ENCODE measurements around the gene ARL6.
"Not testable (repeated sequence)": the region's sequence is repeated elsewhere in the genome, so short reads cannot be mapped to it uniquely, and the experiment has no call there.

Gene ARL6

GRCh38 chr3:97821774-97822358 lies 57.3 kb downstream of the ARL6 start, which contains the start of gene CRYBG3:
TSS of gene CRYBG3 (plus strand) at chr3:97822011. CDS start at chr3:97822207, 196 bp downstream.
- DNase-seq = peak; percentile 92 to 97 (median 94)

GRCh38 chr3:97822359-97822775 lies 57.8 kb downstream of the ARL6 start:
- peak; percentile 57 to 71 (median 60) for DNase-seq

- DNase-seq = peak; percentile 4 to 50 (median 34)
Measured at GRCh38 chr3:97823046-97824004, 58.8 kb downstream of the ARL6 start.

- no peak for DNase-seq
Measured at GRCh38 chr3:97825101-97825500, 60.5 kb downstream of the ARL6 start.

GRCh38 chr3:97827741-97828471 lies 63.3 kb downstream of the ARL6 start:
- DNase-seq = no peak

GRCh38 chr3:97829198-97829597 lies 64.6 kb downstream of the ARL6 start:
- DNase-seq = no peak

GRCh38 chr3:97830638-97831037 lies 66.1 kb downstream of the ARL6 start:
- DNase-seq = no peak

GRCh38 chr3:97831140-97831539 lies 66.6 kb downstream of the ARL6 start:
- DNase-seq = no peak

GRCh38 chr3:97833184-97833583 lies 68.6 kb downstream of the ARL6 start:
- not testable (repeated sequence) for DNase-seq

- DNase-seq = no peak
Measured at GRCh38 chr3:97835761-97836160, 71.2 kb downstream of the ARL6 start.

- DNase-seq = no peak
Measured at GRCh38 chr3:97838393-97838792, 73.8 kb downstream of the ARL6 start.

- no peak for DNase-seq
Measured at GRCh38 chr3:97839944-97840343, 75.4 kb downstream of the ARL6 start.

GRCh38 chr3:97841304-97841703 lies 76.7 kb downstream of the ARL6 start:
- no peak for DNase-seq

- DNase-seq = no peak
Measured at GRCh38 chr3:97841956-97842355, 77.4 kb downstream of the ARL6 start.

- no peak for DNase-seq
Measured at GRCh38 chr3:97848779-97849178, 84.2 kb downstream of the ARL6 start.

Measured in suppressor macrophage (primary cell).